Hepatocyte (in vitro differentiated cells): ENCODE data around the gene ADAMTS14. TPM values are rescaled to one million over a fixed set of nuclear protein-coding genes. Genes with fewer than 3 reads are reported as not detected.

Experiments used
- DNase-seq: peaks from one replicate; pipeline ENCODE4 v3.0.0-alpha.2; 2016; ENCODE audit warnings: low spot score
- H2AFZ ChIP-seq: fragments of 200-600 bp; sonication (generic); 2 replicates; pipeline ENCODE4 v1.6.0; 2016; ENCODE audit warnings: antibody characterized with exemption, mild to moderate bottlenecking
- H3K27ac ChIP-seq: fragments of 200-600 bp; sonication (generic); 2 replicates; pipeline ENCODE4 v1.5.1; 2016; ENCODE audit warnings: mild to moderate bottlenecking
- H3K27me3 ChIP-seq: fragments of 200-600 bp; sonication (generic); 2 replicates; pipeline ENCODE4 v1.6.1; 2016
- H3K36me3 ChIP-seq: fragments of 200-600 bp; sonication (generic); replicated peaks from 2 replicates; pipeline ENCODE4 v1.5.1; 2016; ENCODE audit warnings: low read depth; ENCODE audit not compliant: insufficient read depth
- H3K4me1 ChIP-seq: fragments of 200-600 bp; sonication (generic); 2 replicates; pipeline ENCODE4 v1.5.1; 2016; ENCODE audit warnings: mild to moderate bottlenecking, moderate library complexity; ENCODE audit not compliant: insufficient read depth
- H3K4me2 ChIP-seq: fragments of 200-600 bp; sonication (generic); 2 replicates; pipeline ENCODE4 v1.6.0; 2016
- H3K4me3 ChIP-seq: fragments of 200-600 bp; sonication (generic); 2 replicates; pipeline ENCODE4 v1.5.1; 2016; ENCODE audit warnings: mild to moderate bottlenecking
- H3K79me2 ChIP-seq: fragments of 200-600 bp; sonication (generic); 2 replicates; pipeline ENCODE4 v1.6.0; 2017; ENCODE audit warnings: mild to moderate bottlenecking
- H3K9me2 ChIP-seq: fragments of 200-600 bp; sonication (generic); replicated peaks from 2 replicates; pipeline ENCODE4 v1.6.0; 2017; ENCODE audit warnings: mild to moderate bottlenecking; ENCODE audit not compliant: insufficient read depth
- H3K9me3 ChIP-seq: fragments of 200-600 bp; sonication (generic); 2 replicates; pipeline ENCODE4 v1.5.1; 2016; ENCODE audit warnings: low read depth, mild to moderate bottlenecking
- H4K20me1 ChIP-seq: fragments of 200-600 bp; sonication (generic); 2 replicates; pipeline ENCODE4 v1.6.0; 2016; ENCODE audit warnings: mild to moderate bottlenecking; ENCODE audit not compliant: insufficient read depth, poor library complexity, severe bottlenecking
- EZH2 ChIP-seq: fragments of 200-600 bp; sonication (generic); IDR thresholded peaks from 2 replicates; pipeline ENCODE4 v1.6.1; 2016; ENCODE audit warnings: antibody characterized with exemption, mild to moderate bottlenecking, borderline replicate concordance
- EZH2phosphoT487 ChIP-seq: fragments of 200-600 bp; sonication (generic); IDR thresholded peaks from one replicate; pipeline ENCODE4 v1.6.1; 2018; ENCODE audit warnings: antibody characterized with exemption, mild to moderate bottlenecking, low read depth, moderate library complexity; ENCODE audit not compliant: unreplicated experiment, severe bottlenecking
- WGBS: methylation state at CpG from one replicate; pipeline ENCODE4 v1.1.6; 2016; ENCODE audit warnings: low lambda C conversion rate; ENCODE audit errors: missing lambda C conversion rate; 5-methylcytosine and 5-hydroxymethylcytosine counted together
- polyA plus RNA-seq: library from polyadenylated mRNA; unstranded; fragments of >200 nt; fragmentation: Nextera tagmentation; extraction: Ambion mirVana; gene quantifications from 2 replicates; pipeline ENCODE4 v1.2.1, GENCODE V29; 2016
- total RNA-seq: library from RNA; depleted of rRNA; stranded (reverse); fragments of >200 nt; gene quantifications from 2 replicates; pipeline ENCODE4 v1.2.3, GENCODE V29; 2014
- TF ChIP-seq, protein P1 (sequence below): fragments of 200-600 bp; sonication (generic); IDR thresholded peaks from 2 replicates; pipeline ENCODE4 v1.5.1; 2016; ENCODE audit warnings: antibody characterized with exemption, mild to moderate bottlenecking; ENCODE audit not compliant: poor library complexity

The ADAMTS14 gene
- total and polyA plus RNA-seq, 2 experiments from 2014 or later = 0.87 to 2.1 TPM

DNA sequence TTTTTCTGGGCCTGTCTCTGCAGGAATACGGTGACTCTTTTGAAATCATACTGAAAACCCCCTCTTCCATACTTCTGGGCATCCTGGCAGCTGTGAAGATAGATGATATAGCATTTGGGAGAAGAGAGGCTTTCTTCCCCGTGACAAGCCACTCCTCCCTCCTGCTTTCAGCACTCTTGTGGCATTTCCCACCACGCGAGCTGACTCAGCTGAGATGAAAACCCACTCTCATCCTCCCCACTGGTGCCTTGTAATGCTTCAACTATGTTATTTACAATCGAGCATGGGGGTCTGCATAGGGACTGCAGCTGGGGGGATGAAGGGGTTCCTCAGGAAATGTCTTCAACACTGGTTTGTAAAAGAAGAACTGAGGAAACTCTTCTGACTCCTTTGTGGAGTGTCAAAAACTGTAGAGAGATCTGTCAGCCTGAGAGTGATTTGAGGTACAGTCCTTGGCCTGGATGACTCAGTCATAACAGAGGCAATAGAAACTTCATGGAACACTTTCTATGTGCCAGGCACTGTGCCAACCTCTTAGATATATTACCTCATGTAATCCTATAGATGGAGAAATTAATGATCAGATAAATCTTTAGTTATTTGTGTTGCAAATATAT, 114.6 kb downstream of the ADAMTS14 start:
- Histone ChIP-seq H3K4me2 (no peak overlapping the region), H3K9me3 (no peaks in the 10 kb centered on the region), H3K27ac (no peak overlapping the region), H3K36me3 (no peaks in the 10 kb centered on the region), H3K27me3 (no peaks in the 10 kb centered on the region), H2AFZ (no peak overlapping the region), H3K4me3 (no peak overlapping the region), H4K20me1 (no peaks in the 10 kb centered on the region), H3K4me1 (no peaks in the 10 kb centered on the region), H3K79me2 (no peaks in the 10 kb centered on the region), H3K9me2 (no peaks in the 10 kb centered on the region)
- TF ChIP-seq, protein P1, sequence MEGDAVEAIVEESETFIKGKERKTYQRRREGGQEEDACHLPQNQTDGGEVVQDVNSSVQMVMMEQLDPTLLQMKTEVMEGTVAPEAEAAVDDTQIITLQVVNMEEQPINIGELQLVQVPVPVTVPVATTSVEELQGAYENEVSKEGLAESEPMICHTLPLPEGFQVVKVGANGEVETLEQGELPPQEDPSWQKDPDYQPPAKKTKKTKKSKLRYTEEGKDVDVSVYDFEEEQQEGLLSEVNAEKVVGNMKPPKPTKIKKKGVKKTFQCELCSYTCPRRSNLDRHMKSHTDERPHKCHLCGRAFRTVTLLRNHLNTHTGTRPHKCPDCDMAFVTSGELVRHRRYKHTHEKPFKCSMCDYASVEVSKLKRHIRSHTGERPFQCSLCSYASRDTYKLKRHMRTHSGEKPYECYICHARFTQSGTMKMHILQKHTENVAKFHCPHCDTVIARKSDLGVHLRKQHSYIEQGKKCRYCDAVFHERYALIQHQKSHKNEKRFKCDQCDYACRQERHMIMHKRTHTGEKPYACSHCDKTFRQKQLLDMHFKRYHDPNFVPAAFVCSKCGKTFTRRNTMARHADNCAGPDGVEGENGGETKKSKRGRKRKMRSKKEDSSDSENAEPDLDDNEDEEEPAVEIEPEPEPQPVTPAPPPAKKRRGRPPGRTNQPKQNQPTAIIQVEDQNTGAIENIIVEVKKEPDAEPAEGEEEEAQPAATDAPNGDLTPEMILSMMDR = no peak
- TF ChIP-seq EZH2 (no peak), EZH2phosphoT487 (no peak)
- WGBS = 69% methylated on average over 5 of the region's 5 CpGs
- no peak for DNase-seq

DNA sequence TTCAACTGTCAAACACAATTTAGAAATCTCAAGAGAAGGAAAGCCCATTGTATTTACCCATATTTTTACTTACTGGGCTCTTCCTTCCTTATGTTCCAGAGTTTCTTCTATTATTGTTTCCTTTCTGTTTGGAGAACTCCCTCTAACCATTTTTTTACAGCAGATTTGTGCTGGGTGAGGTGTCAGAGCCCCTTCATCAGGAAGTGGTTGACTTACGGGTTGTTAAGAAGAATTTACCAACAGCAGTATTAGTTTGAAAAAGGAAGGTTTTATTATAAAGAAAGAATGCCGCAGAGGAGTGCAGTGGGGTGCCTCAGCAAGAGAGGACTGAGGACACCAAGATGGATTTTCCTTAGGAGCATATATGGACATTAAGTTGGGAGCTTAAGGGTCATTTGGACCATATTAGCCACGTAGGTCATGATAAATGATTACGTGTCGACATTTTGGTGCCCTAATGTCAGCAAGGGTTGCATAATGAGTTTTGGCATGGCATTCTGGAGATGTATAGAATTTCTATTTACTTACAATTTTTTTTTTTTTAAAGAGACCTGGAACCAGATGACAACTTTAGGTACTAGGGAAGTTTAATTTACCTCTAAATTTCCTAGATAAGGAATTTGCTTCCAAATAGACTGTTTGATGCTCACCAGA, 119.2 kb downstream of the ADAMTS14 start:
- Histone ChIP-seq H3K4me2 (no peak overlapping the region), H3K79me2 (no peaks in the 10 kb centered on the region), H3K27me3 (no peaks in the 10 kb centered on the region), H4K20me1 (no peaks in the 10 kb centered on the region), H3K4me1 (no peaks in the 10 kb centered on the region), H3K4me3 (no peak overlapping the region), H3K27ac (no peak overlapping the region), H3K9me3 (no peaks in the 10 kb centered on the region), H2AFZ (no peak overlapping the region), H3K36me3 (no peaks in the 10 kb centered on the region), H3K9me2 (no peaks in the 10 kb centered on the region)
- 75% methylated on average over 5 of the region's 5 CpGs for WGBS
- no peak for DNase-seq
- TF ChIP-seq EZH2phosphoT487 = no peak
- TF ChIP-seq, protein P1 = no peak
- no peak for TF ChIP-seq EZH2

DNA sequence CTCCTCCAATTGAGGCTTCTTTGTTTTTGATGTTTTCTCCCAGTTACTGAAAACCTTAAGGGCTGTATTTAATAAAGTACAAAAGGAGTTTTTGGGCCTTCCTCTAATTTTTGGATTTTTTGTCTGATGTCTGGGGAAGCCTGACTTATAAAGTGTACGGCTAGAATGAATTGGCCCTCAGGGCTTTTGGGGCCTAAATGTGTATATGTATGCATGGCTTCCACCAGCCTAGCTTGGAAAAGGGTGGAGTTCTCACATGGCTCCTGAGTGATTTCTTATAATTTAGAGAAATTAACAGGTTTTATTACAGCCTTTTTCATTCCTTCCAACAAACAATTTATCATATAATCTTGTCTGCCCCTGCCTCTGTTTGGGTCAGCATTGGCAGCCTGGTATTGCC, 123.3 kb downstream of the ADAMTS14 start:
- no peak for DNase-seq
- no peaks in the 10 kb centered on the region for H3K36me3 ChIP-seq
- H3K4me1 ChIP-seq = no peaks in the 10 kb centered on the region
- H4K20me1 ChIP-seq = no peaks in the 10 kb centered on the region
- no peak overlapping the region for H3K4me2 ChIP-seq
- no peaks in the 10 kb centered on the region for H3K9me3 ChIP-seq
- no peaks in the 10 kb centered on the region for H3K27me3 ChIP-seq
- H3K27ac ChIP-seq = no peak overlapping the region
- no peak overlapping the region for H3K4me3 ChIP-seq
- no peaks in the 10 kb centered on the region for H3K79me2 ChIP-seq
- H2AFZ ChIP-seq = no peak overlapping the region
- WGBS = 79% methylated on average over 1 of the region's 1 CpG
- TF ChIP-seq EZH2 = no peak
- TF ChIP-seq EZH2phosphoT487 = no peak
- TF ChIP-seq, protein P1 = no peak
- H3K9me2 ChIP-seq = no peaks in the 10 kb centered on the region
